Posterior cingulate gyrus (tissue), 11 donors: Measurements from ENCODE around the gene CDYL.

Experiments
- DNase-seq, 10 donors: peaks; one replicate each; pipeline versions ENCODE4 v3.0.0 to v3.0.0-alpha.2; 2020 to 2021; ENCODE audit warnings: mixed read lengths in 3 of 10
- intact Hi-C: fragments of 100-400 bp; cut with DNase I; formaldehyde crosslinking; loops from one replicate; pipeline ENCODE4 v1.15.1; 2023

The CDYL gene

GRCh38 chr6:4948781-4949450 lies 172.7 kb downstream of the CDYL start:
- no peak for DNase-seq
- intact Hi-C loops, result no loop called here

GRCh38 chr6:4950076-4950475 lies 173.9 kb downstream of the CDYL start:
- DNase-seq, result no peak
- intact Hi-C loops, result no loop called here

- no peak for DNase-seq
- intact Hi-C loops, result no loop called here
Observed at GRCh38 chr6:4950836-4951533, 174.8 kb downstream of the CDYL start.

GRCh38 chr6:4953440-4953839 lies 177.2 kb downstream of the CDYL start:
- DNase-seq, result no peak
- intact Hi-C loops, result no loop called here

- intact Hi-C loops, result no loop called here
- DNase-seq, result no peak
Observed at GRCh38 chr6:4956625-4957024, 180.4 kb downstream of the CDYL start.

GRCh38 chr6:4957521-4958231 lies 181.5 kb downstream of the CDYL start:
- intact Hi-C loops, result no loop called here

GRCh38 chr6:4958624-4959023 lies 182.4 kb downstream of the CDYL start:
- no peak for DNase-seq
- intact Hi-C loops, result no loop called here

More at GRCh38 chr6:4957521-4958231, 181.5 kb downstream of the CDYL start:
- no peak for DNase-seq

GRCh38 chr6:4961322-4962168 lies 185.3 kb downstream of the CDYL start:
- intact Hi-C loops, result no loop called here
- no peak for DNase-seq

GRCh38 chr6:4962905-4963304 lies 186.7 kb downstream of the CDYL start:
- intact Hi-C loops, result no loop called here

GRCh38 chr6:4964675-4965561 lies 188.7 kb downstream of the CDYL start:
- no peak for DNase-seq
- intact Hi-C loops, result no loop called here

More at GRCh38 chr6:4962905-4963304, 186.7 kb downstream of the CDYL start:
- no peak for DNase-seq

- intact Hi-C loops, result no loop called here
- no peak for DNase-seq
Observed at GRCh38 chr6:4965562-4966389, 189.6 kb downstream of the CDYL start.

- no peak for DNase-seq
- intact Hi-C loops, result no loop called here
Observed at GRCh38 chr6:4967301-4968030, 191.3 kb downstream of the CDYL start.

GRCh38 chr6:4969609-4970285 lies 193.5 kb downstream of the CDYL start:
- DNase-seq, result no peak
- intact Hi-C loops, result no loop called here

GRCh38 chr6:4970739-4971395 lies 194.7 kb downstream of the CDYL start:
- intact Hi-C loops, result no loop called here
- peak in 1 of 10 donors; percentile 79 for DNase-seq

- peak in 1 of 10 donors; percentile 39 for DNase-seq
- intact Hi-C loops, result no loop called here
Observed at GRCh38 chr6:4971851-4972250, 195.6 kb downstream of the CDYL start.

GRCh38 chr6:4972438-4972837 lies 196.2 kb downstream of the CDYL start:
- peak in 1 of 10 donors; percentile 15 for DNase-seq
- intact Hi-C loops, result no loop called here

GRCh38 chr6:4973415-4973814 lies 197.2 kb downstream of the CDYL start:
- no peak for DNase-seq

More at GRCh38 chr6:4973415-4973814, 197.2 kb downstream of the CDYL start:
- intact Hi-C loops, result no loop called here
